H1 (cell line): Measurements from ENCODE around the gene GANAB. TPM values are rescaled to one million over a fixed set of nuclear protein-coding genes. Genes with fewer than 3 reads are reported as not detected.
A peak's percentile ranks its signal among the peaks of the same experiment; 100 is the strongest.

ENCODE experiments used
- CTCF ChIA-PET: fragments of 300-600 bp; sonication (Branson Sonifier 250); formaldehyde crosslinking; loops from one replicate; lab custom pipeline; 2021; ENCODE audit not compliant: partially characterized antibody; lab: Charles Lee
- POLR2A ChIA-PET: fragments of 300-600 bp; sonication (Branson Sonifier 250); formaldehyde crosslinking; loops from one replicate; lab custom pipeline; 2021; ENCODE audit warnings: inconsistent platforms; ENCODE audit not compliant: partially characterized antibody; lab: Charles Lee
- DNase-seq, 2 experiments: peaks; one replicate each; pipeline versions ENCODE4 v3.0.0 to v3.0.0-alpha.2; 2010 to 2022; ENCODE audit warnings: low spot score in 2 of 2, low read depth in 1 of 2, mixed read lengths in 1 of 2
- FAIRE-seq: peaks from 2 replicates; lab custom pipeline; 2011; peaks lifted over from hg19 to GRCh38; lab: Jason Lieb, UNC
- H2AFZ ChIP-seq: 2 replicates; pipeline ENCODE4 v1.8.1; 2012; ENCODE audit warnings: low read length, inconsistent platforms
- H2AK5ac ChIP-seq: 2 replicates; pipeline ENCODE4 v1.6.1; 2013; ENCODE audit warnings: low read depth, low read length
- H2BK120ac ChIP-seq: replicated peaks from 2 replicates; pipeline ENCODE3; 2013; ENCODE audit warnings: low read depth, low read length, inconsistent platforms
- H2BK12ac ChIP-seq: 2 replicates; pipeline ENCODE4 v1.6.1; 2013; ENCODE audit warnings: low read depth, low read length
- H2BK15ac ChIP-seq: 2 replicates; pipeline ENCODE4 v1.6.1; 2013; ENCODE audit warnings: low read length
- H2BK20ac ChIP-seq: 2 replicates; pipeline ENCODE4 v1.6.1; 2013; ENCODE audit warnings: low read length
- H2BK5ac ChIP-seq: 2 replicates; pipeline ENCODE4 v1.6.1; 2013; ENCODE audit warnings: low read depth, low read length
- H3K14ac ChIP-seq: 2 replicates; pipeline ENCODE4 v1.6.1; 2013; ENCODE audit warnings: inconsistent platforms; ENCODE audit not compliant: insufficient read length
- H3K18ac ChIP-seq: 2 replicates; pipeline ENCODE4 v1.6.1; 2013; ENCODE audit warnings: low read length; ENCODE audit errors: extremely low read depth
- H3K23ac ChIP-seq: 2 replicates; pipeline ENCODE4 v1.6.1; 2013; ENCODE audit warnings: inconsistent platforms; ENCODE audit not compliant: insufficient read length
- H3K23me2 ChIP-seq: 2 replicates; pipeline ENCODE4 v1.6.1; 2013; ENCODE audit warnings: low read depth, low read length
- H3K27ac ChIP-seq: 2 replicates; pipeline ENCODE4 v1.6.1; 2011; ENCODE audit warnings: low read depth, low read length, inconsistent platforms
- H3K27me3 ChIP-seq, 4 experiments: replicated peaks in 1 of 4; 1 replicate in 1 of 4; 2 replicates in 3 of 4; pipeline versions ENCODE4 v1.6.1 to v1.8.1; 2011 to 2013; ENCODE audit warnings: low read length in 3 of 4, mild to moderate bottlenecking in 3 of 4, inconsistent platforms in 2 of 4, mixed read lengths in 2 of 4, moderate library complexity in 1 of 4; ENCODE audit not compliant: control insufficient read depth in 3 of 4, insufficient read depth in 3 of 4; ENCODE audit errors: extremely low read depth in 1 of 4
- H3K36me3 ChIP-seq, 4 experiments: 2 replicates each; pipeline versions ENCODE4 v1.6.1 to v1.8.1; 2011 to 2013; ENCODE audit warnings: mild to moderate bottlenecking in 4 of 4, low read length in 3 of 4, moderate library complexity in 2 of 4, control low read depth in 1 of 4, inconsistent platforms in 1 of 4; ENCODE audit not compliant: insufficient read depth in 4 of 4, control insufficient read depth in 2 of 4
- H3K4ac ChIP-seq: replicated peaks from 2 replicates; pipeline ENCODE3; 2013; ENCODE audit warnings: low read length, low read depth, mixed read lengths, inconsistent platforms; ENCODE audit not compliant: insufficient read length
- H3K4me1 ChIP-seq, 4 experiments: replicated peaks in 1 of 4; 1 replicate in 1 of 4; 2 replicates in 3 of 4; pipeline versions ENCODE4 v1.6.1 to v1.8.1; 2011 to 2013; ENCODE audit warnings: low read length in 3 of 4, inconsistent platforms in 2 of 4, mixed read lengths in 1 of 4; ENCODE audit not compliant: insufficient read depth in 4 of 4, control insufficient read depth in 3 of 4
- H3K4me2 ChIP-seq, 2 experiments: 2 replicates each; pipeline versions ENCODE4 v1.6.1 to v1.8.1; 2011 to 2013; ENCODE audit warnings: low read depth in 2 of 2, low read length in 2 of 2, control low read depth in 1 of 2, inconsistent platforms in 1 of 2, mild to moderate bottlenecking in 1 of 2; ENCODE audit not compliant: insufficient read depth in 1 of 2
- H3K4me3 ChIP-seq, 4 experiments: fragments of 200-600, 300-600 bp in 1 of 4; sonication (generic), shearing (Covaris generic), sonication (Bioruptor Twin) in 1 of 4; 2 replicates each; pipeline versions ENCODE4 v1.5.1 to v1.8.1; 2011 to 2016; ENCODE audit warnings: low read length in 4 of 4, low read depth in 3 of 4, control low read depth in 2 of 4, inconsistent platforms in 2 of 4, mild to moderate bottlenecking in 2 of 4, mixed read lengths in 1 of 4, moderate library complexity in 1 of 4; ENCODE audit not compliant: insufficient read depth in 2 of 4; ENCODE audit errors: extremely low read depth in 1 of 4
- H3K56ac ChIP-seq: replicated peaks from 2 replicates; pipeline ENCODE3; 2013; ENCODE audit warnings: low read depth, mild to moderate bottlenecking, mixed read lengths, low read length, inconsistent platforms; ENCODE audit not compliant: insufficient read length
- H3K79me1 ChIP-seq: 2 replicates; pipeline ENCODE4 v1.6.1; 2013; ENCODE audit warnings: low read depth, low read length, control low read depth
- H3K79me2 ChIP-seq, 2 experiments: 2 replicates each; pipeline versions ENCODE4 v1.6.1 to v1.8.1; 2012 to 2013; ENCODE audit warnings: low read length in 2 of 2, mild to moderate bottlenecking in 2 of 2, inconsistent platforms in 1 of 2; ENCODE audit not compliant: insufficient read depth in 2 of 2, control insufficient read depth in 1 of 2
- H3K9ac ChIP-seq, 4 experiments: replicated peaks in 1 of 4; 1 replicate in 1 of 4; 2 replicates in 3 of 4; pipeline versions ENCODE4 v1.6.1 to v1.8.1; 2011 to 2013; ENCODE audit warnings: low read depth in 3 of 4, low read length in 3 of 4, control low read depth in 2 of 4, mild to moderate bottlenecking in 2 of 4, moderate library complexity in 2 of 4, inconsistent platforms in 1 of 4; ENCODE audit errors: extremely low read depth in 1 of 4
- H3K9me3 ChIP-seq, 2 experiments: 2 replicates each; pipeline versions ENCODE4 v1.6.1 to v1.8.1; 2012 to 2013; ENCODE audit warnings: mild to moderate bottlenecking in 2 of 2, moderate library complexity in 2 of 2, control low read depth in 1 of 2, inconsistent platforms in 1 of 2, low read depth in 1 of 2, low read length in 1 of 2, mixed read lengths in 1 of 2; ENCODE audit not compliant: insufficient read depth in 2 of 2
- H4K20me1 ChIP-seq, 2 experiments: replicated peaks in 1 of 2; 2 replicates each; pipeline versions ENCODE3 to v1.8.1; 2011 to 2013; ENCODE audit warnings: inconsistent platforms in 2 of 2, low read length in 2 of 2, mild to moderate bottlenecking in 1 of 2; ENCODE audit not compliant: insufficient read depth in 2 of 2, control insufficient read depth in 1 of 2
- H4K5ac ChIP-seq: 2 replicates; pipeline ENCODE4 v1.6.1; 2013; ENCODE audit warnings: low read length, low read depth, mixed read lengths, inconsistent platforms; ENCODE audit not compliant: insufficient read length
- H4K8ac ChIP-seq: 2 replicates; pipeline ENCODE4 v1.8.0; 2013; ENCODE audit warnings: mild to moderate bottlenecking, moderate library complexity, low read length, inconsistent platforms; ENCODE audit not compliant: insufficient read depth; ENCODE audit errors: extremely low read depth
- H4K91ac ChIP-seq: replicated peaks from 2 replicates; pipeline ENCODE3; 2013; ENCODE audit warnings: low read length, mixed read lengths, inconsistent platforms; ENCODE audit not compliant: insufficient read length
- CBX8 ChIP-seq: fragments of 300-800, 300-1000 bp; sonication (generic); IDR thresholded peaks from 2 replicates; pipeline ENCODE4 v1.7.1; 2016; ENCODE audit warnings: low read depth, low read length, borderline replicate concordance
- CEBPB ChIP-seq: IDR thresholded peaks from 2 replicates; pipeline ENCODE4 v1.6.1; 2012; ENCODE audit warnings: low read depth, low read length
- CREB1 ChIP-seq: IDR thresholded peaks from 2 replicates; pipeline ENCODE4 v1.6.1; 2012; ENCODE audit warnings: inconsistent platforms
- EGR1 ChIP-seq: IDR thresholded peaks from 2 replicates; pipeline ENCODE4 v1.6.1; 2011; ENCODE audit warnings: low read depth, low read length, borderline replicate concordance
- GTF2F1 ChIP-seq: IDR thresholded peaks from 2 replicates; pipeline ENCODE4 v1.6.1; 2012; ENCODE audit warnings: low read depth, low read length, improper control_type of control experiment, borderline replicate concordance
- JUN ChIP-seq: IDR thresholded peaks from 2 replicates; pipeline ENCODE4 v1.6.1; 2011; ENCODE audit warnings: low read depth, mild to moderate bottlenecking, improper control_type of control experiment, low read length
- KDM1A ChIP-seq: fragments of 200-600, 300-600 bp; sonication (generic); IDR thresholded peaks from 2 replicates; pipeline ENCODE4 v1.7.1; 2016; ENCODE audit warnings: mild to moderate bottlenecking, low read length, borderline replicate concordance
- RBBP5 ChIP-seq: IDR thresholded peaks from 2 replicates; pipeline ENCODE4 v1.7.1; 2012; ENCODE audit warnings: low read depth, mild to moderate bottlenecking, inconsistent platforms, low read length, moderate library complexity, borderline replicate concordance
- RNF2 ChIP-seq: fragments of 200-900, 300-1000 bp; sonication (generic); IDR thresholded peaks from 2 replicates; pipeline ENCODE4 v1.7.1; 2016; ENCODE audit warnings: borderline replicate concordance, low read depth, mild to moderate bottlenecking, antibody characterized with exemption, low read length; ENCODE audit not compliant: poor library complexity, severe bottlenecking; ENCODE audit errors: missing control alignments
- RXRA ChIP-seq: IDR thresholded peaks from 2 replicates; pipeline ENCODE4 v1.6.1; 2011; ENCODE audit warnings: low read depth, mild to moderate bottlenecking, low read length, moderate library complexity; ENCODE audit not compliant: insufficient read depth
- SP2 ChIP-seq: IDR thresholded peaks from 2 replicates; pipeline ENCODE4 v1.6.1; 2012; ENCODE audit warnings: mild to moderate bottlenecking, low read length, inconsistent platforms
- SP4 ChIP-seq: IDR thresholded peaks from 2 replicates; pipeline ENCODE4 v1.6.1; 2012; ENCODE audit warnings: low read length, inconsistent platforms
- SRF ChIP-seq: IDR thresholded peaks from 2 replicates; pipeline ENCODE4 v1.6.1; 2011; ENCODE audit warnings: mild to moderate bottlenecking, low read depth, low read length, moderate library complexity
- TCF12 ChIP-seq: IDR thresholded peaks from 2 replicates; pipeline ENCODE4 v1.6.1; 2011; ENCODE audit warnings: low read depth, mild to moderate bottlenecking, low read length
- YY1 ChIP-seq: IDR thresholded peaks from 2 replicates; pipeline ENCODE4 v1.6.1; 2011; ENCODE audit warnings: low read depth, mild to moderate bottlenecking, low read length
- WGBS, 2 experiments: shearing (Covaris generic) in 1 of 2; methylation state at CpG; one replicate each; pipeline versions ENCODE4 v1.1.6 to v1.1.7; 2013 to 2015; ENCODE audit warnings: low lambda C conversion rate in 2 of 2, mixed read lengths in 2 of 2, inconsistent platforms in 1 of 2, low coverage in 1 of 2, missing lambda C conversion rate in 1 of 2; ENCODE audit not compliant: insufficient replicate concordance in 2 of 2, insufficient coverage in 1 of 2, insufficient read length in 1 of 2; ENCODE audit errors: extremely low coverage in 1 of 2, missing lambda C conversion rate in 1 of 2; 5-methylcytosine and 5-hydroxymethylcytosine counted together
- polyA plus RNA-seq, 7 experiments: library from polyadenylated mRNA; depleted of rRNA in 3 of 7; stranded (reverse) in 5 of 7; unstranded in 2 of 7; fragments of >200 nt in 5 of 7; fragments of 200-250 nt in 2 of 7; gene quantifications; 1 replicate in 5 of 7; 2 replicates in 1 of 7; 4 replicates in 1 of 7; pipeline versions ENCODE4 v1.2.1 to v1.2.3, GENCODE V29; 2011 to 2013; ENCODE audit warnings: missing spikeins in 2 of 7, mixed read lengths in 2 of 7
- total RNA-seq: library from RNA; stranded (reverse); fragmentation: NEBNext Ultra II Directional; extraction: Animal tissue kit (Norgen Biotek cat#: 25700); gene quantifications from 2 replicates; pipeline ENCODE4 v1.2.1, GENCODE V29; 2021

The GANAB gene
- total and polyA plus RNA-seq, 2 of the 8 experiments (the other 6 are each of a cell fraction or from before 2014, with no cell fraction given), result 289 to 330 TPM

DNA sequence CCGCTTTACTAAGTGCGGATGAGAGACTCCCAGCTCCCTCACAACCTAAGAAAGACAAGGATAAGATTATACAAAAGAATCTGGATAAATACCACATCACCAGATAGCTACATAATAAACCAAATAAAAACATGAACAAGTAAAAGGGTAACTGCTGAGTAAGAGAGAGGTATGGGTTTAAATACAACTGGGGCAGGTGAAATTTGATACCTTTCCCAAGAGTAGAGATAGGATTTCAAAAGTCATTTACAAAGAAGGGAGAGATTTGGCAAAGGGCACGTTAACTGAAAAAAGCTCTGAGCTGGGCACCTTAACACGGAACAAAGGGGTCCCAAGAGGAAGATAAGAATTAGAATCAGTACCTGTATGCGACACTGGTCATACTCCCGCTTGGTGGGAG is 30.7 kb upstream of the GANAB start:
- H3K23me2 ChIP-seq, result peaks cover 4% of the 10 kb centered on the region; the same call in 1 of the 2 replicates
- no peak overlapping the region for H2AFZ ChIP-seq
- no peaks in the 10 kb centered on the region for H3K9me3 ChIP-seq
- FAIRE-seq (no peak), DNase-seq (no peak)
- H2BK5ac ChIP-seq, result no peak overlapping the region
- H3K23ac ChIP-seq, result no peak overlapping the region
- peaks cover 5 to 29% (median 9%) of the 10 kb centered on the region in 4 experiments; a peak in 5 of 8 replicates for H3K36me3 ChIP-seq
- H3K4me2 ChIP-seq, result peak overlapping the region; percentile 74 to 86; a peak in 2 of 4 replicates
- H3K27ac ChIP-seq, result no peak overlapping the region
- no peak overlapping the region for H2BK120ac ChIP-seq
- H3K14ac ChIP-seq, result no peak overlapping the region
- H4K5ac ChIP-seq, result no peak overlapping the region
- no peak overlapping the region for H2BK15ac ChIP-seq
- peak overlapping the region in 1 of 4 experiments; percentile 98; a peak in 3 of 8 replicates for H3K4me3 ChIP-seq
- no peak overlapping the region for H4K91ac ChIP-seq
- no peak overlapping the region for H2BK20ac ChIP-seq
- ChIA-PET CTCF (interaction anchor here (0.5 to 3.2 kb wide), 11 partner anchors 8 to 209 kb away, joined by 3 to 16 read pairs (median 5); partner anchors contain the start of genes CSKMT and EML3), POLR2A (interaction anchor here (0.7 to 61.4 kb wide), 11 partner anchors 14 to 110 kb away, joined by 3 to 2041 read pairs (median 3); partner anchors contain the start of genes BSCL2, C11orf98, CSKMT and GANAB)
- H2AK5ac ChIP-seq, result no peak overlapping the region
- H3K79me2 ChIP-seq, result peaks cover 0 to 23% of the 10 kb centered on the region in 2 experiments; a peak in 2 of 4 replicates
- no peak overlapping the region for H3K9ac ChIP-seq
- peaks cover 0 to 1% of the 10 kb centered on the region in 2 experiments for H4K20me1 ChIP-seq
- H3K4ac ChIP-seq, result no peak overlapping the region
- no peak overlapping the region for H2BK12ac ChIP-seq
- peaks cover 3 to 8% (median 6%) of the 10 kb centered on the region in 4 experiments; a peak in 5 of 7 replicates for H3K4me1 ChIP-seq
- H3K27me3 ChIP-seq, result no peaks in the 10 kb centered on the region
- H3K56ac ChIP-seq, result no peak overlapping the region
- H3K18ac ChIP-seq, result no peak overlapping the region
- no peak overlapping the region for H4K8ac ChIP-seq
- WGBS, 2 experiments, result 88% methylated on average over 6 of the region's 6 CpGs; no CpG with 5 or more reads in 1 of the 2 experiments
- TF ChIP-seq CBX8 (no peak), SP4 (no peak), YY1 (no peak), CREB1 (no peak), GTF2F1 (no peak), KDM1A (no peak), EGR1 (no peak), CEBPB (no peak), SRF (no peak), JUN (no peak), RXRA (no peak), TCF12 (no peak), RBBP5 (no peak), RNF2 (no peak), SP2 (no peak)
- TF ChIP-seq, all 59 proteins: peak for 0
- H3K79me1 ChIP-seq, result peaks cover 9% of the 10 kb centered on the region
